ENCODE data around the gene AIPL1.

The AIPL1 gene

DNA sequence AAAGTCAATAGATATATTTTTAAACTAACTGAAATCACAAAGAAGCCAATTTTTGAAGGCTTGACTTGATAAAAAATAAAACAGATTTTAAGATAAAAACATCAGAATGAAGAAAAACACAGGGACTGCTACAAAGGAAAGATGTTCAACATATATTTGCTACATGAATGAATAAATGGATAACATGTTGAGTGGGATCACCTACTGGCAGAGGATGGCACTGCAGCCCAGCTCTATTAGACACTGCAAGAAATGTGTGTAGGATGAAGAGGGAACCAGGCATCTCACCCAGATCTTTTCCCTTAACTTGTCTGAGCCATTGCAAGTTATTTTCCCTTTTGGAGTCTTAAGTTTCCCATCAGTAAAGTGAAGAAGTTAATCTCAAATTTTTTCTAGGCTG lies 4.2 kb downstream of the AIPL1 start:
- no peak for DNase-seq (ENCODE audit: low spot score in 2 of 2)
- Histone ChIP-seq H3K9me3 (peaks cover 6% of the 10 kb centered on the region), H3K4me3 (no peak overlapping the region), H3K4me1 (no peaks in the 10 kb centered on the region), H3K27me3 (ENCODE audit: low read depth) (no peaks in the 10 kb centered on the region), H3K36me3 (replicated peaks) (no peaks in the 10 kb centered on the region)
- in situ Hi-C loops (cut with MboI; ENCODE audit: low sequenced_read_pairs) = no loop called here

DNA sequence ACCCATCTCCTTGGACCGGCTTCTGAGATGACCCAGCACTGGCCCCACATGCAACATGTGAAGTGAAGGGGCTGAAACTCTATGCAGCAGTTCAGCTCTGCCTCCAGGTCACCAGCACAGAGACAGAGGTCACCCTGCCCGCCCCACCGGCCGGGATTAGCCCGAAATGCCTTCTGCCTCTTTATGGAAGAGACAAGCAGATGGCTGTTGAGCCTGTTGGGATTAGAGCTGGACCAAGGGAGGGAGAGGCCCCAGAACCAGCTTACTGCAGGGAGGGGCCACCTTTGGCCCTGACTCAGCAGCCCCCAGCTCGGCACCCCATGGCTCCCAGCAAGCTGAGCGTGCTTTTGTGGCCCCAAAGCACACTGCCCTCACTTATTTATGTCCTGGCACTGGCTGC lies 5.7 kb downstream of the AIPL1 start:
- in situ Hi-C loops (cut with MboI; ENCODE audit: low sequenced_read_pairs) = no loop called here
- H3K4me1 ChIP-seq = no peaks in the 10 kb centered on the region
- no peak for DNase-seq (ENCODE audit: low spot score in 2 of 2)
- no peak overlapping the region for H3K4me3 ChIP-seq
- no peaks in the 10 kb centered on the region for H3K27me3 ChIP-seq (ENCODE audit: low read depth)
- H3K36me3 ChIP-seq (replicated peaks) = no peaks in the 10 kb centered on the region
- peaks cover 6% of the 10 kb centered on the region for H3K9me3 ChIP-seq

DNA sequence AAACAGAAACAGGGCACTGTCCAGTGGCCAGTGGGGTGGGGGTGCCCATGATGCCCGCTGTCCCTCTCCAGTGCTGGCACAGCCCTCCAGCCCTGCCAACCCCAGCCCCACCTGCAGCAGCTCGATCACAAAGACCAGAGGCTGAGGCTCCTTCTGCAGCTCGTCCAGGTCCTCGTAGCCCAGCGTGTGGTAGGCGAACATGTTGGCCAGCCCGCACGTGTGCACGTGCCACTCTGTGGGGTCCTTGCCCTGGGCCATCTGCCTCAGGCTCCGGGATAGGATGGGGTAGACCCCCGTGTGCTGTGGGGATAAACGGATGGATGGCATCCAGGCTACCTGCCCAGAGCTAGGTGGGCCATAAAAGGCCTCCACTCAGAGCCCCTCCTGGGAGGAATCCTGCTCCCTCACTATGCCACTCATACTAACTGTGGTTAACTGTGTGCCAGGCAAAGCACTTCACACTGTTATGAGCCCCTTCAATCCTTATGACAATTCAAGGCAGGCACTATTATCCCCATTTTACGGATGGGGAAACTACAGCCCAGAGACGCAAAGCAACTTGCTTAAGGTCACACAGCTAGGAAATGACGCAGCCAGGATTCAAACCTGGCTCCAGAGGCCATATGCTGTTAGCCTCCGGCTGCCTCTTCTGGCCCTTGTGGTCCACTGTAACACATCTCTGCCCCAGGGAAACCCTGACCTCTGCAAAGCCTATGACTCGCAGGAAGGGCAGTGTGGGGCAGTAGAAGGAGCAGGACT lies 6.5 kb downstream of the AIPL1 start:
- peaks cover 6% of the 10 kb centered on the region for H3K9me3 ChIP-seq
- no peaks in the 10 kb centered on the region for H3K27me3 ChIP-seq (ENCODE audit: low read depth)
- H3K36me3 ChIP-seq (replicated peaks) = no peaks in the 10 kb centered on the region
- no peak overlapping the region for H3K4me3 ChIP-seq
- H3K4me1 ChIP-seq = no peaks in the 10 kb centered on the region
- no peak for DNase-seq (ENCODE audit: low spot score in 2 of 2)
- in situ Hi-C loops (cut with MboI; ENCODE audit: low sequenced_read_pairs) = no loop called here

DNA sequence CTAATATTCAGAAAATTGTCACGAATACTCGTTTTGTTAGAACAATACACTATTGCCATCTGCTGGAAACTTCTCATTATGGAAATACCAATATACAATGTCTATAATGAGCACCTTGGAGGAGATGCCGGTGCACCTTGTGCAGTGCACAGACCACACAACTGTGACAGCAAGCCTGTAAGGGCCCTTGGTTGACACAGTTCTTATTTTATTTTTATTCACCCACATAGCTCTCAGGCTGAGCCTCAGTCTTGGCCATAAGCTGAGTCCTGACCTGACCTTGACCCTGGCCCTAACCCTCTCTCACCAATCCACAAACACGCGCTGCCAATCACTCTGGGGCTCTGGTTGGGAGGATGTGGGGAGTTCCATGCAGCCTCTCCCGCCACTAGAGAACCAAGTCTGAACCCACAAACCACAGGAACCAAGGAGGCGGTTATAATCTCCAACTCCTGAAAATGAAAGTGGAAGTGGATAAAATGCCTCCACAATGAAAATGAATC lies 7.6 kb downstream of the AIPL1 start:
- no peaks in the 10 kb centered on the region for H3K4me1 ChIP-seq
- H3K4me3 ChIP-seq = no peak overlapping the region
- no peak for DNase-seq (ENCODE audit: low spot score in 2 of 2)
- H3K36me3 ChIP-seq (replicated peaks) = no peaks in the 10 kb centered on the region
- in situ Hi-C loops (cut with MboI; ENCODE audit: low sequenced_read_pairs) = no loop called here
- no peaks in the 10 kb centered on the region for H3K27me3 ChIP-seq (ENCODE audit: low read depth)
- peaks cover 6% of the 10 kb centered on the region for H3K9me3 ChIP-seq

DNA sequence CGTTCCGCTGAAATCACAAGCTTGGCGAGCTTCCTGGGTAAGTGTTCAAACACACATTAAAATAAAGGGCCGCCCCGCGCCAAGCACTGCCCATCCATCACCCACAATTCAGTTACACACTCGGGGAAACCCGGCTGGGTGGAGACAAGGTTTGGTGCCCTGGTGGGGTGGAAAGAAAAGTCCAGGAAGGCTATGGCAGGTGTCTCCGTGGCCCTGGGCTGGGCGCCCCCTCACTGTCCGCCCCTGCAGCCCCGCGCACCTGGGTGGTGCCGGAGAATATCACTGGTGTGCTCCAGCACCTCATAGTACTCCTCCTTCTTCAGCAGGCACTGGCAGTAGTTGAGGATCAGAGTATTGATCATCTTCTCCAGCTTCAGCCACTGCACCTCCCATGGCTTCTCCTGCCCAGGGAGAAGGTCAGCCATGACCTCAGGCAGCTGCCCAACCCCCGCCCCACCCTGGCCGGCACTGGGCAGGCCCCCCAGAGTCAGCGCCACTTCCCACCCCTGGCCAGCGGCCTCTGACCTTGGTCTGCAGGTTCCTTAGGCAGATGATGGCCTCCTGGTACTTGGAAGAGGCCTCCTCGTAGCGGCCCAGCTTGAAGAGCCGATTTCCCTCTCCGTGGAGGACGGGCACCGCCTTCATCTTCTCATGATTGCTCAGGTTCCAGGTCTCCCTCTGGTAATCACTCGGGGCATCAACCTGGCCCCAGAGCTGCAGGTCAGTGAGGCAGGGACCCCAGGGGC lies 8.4 kb downstream of the AIPL1 start:
- H3K4me1 ChIP-seq = no peaks in the 10 kb centered on the region
- no peaks in the 10 kb centered on the region for H3K27me3 ChIP-seq (ENCODE audit: low read depth)
- in situ Hi-C loops (cut with MboI; ENCODE audit: low sequenced_read_pairs) = no loop called here
- no peak for DNase-seq (ENCODE audit: low spot score in 2 of 2)
- H3K36me3 ChIP-seq (replicated peaks) = no peaks in the 10 kb centered on the region
- peaks cover 6% of the 10 kb centered on the region for H3K9me3 ChIP-seq
- no peak overlapping the region for H3K4me3 ChIP-seq

DNA sequence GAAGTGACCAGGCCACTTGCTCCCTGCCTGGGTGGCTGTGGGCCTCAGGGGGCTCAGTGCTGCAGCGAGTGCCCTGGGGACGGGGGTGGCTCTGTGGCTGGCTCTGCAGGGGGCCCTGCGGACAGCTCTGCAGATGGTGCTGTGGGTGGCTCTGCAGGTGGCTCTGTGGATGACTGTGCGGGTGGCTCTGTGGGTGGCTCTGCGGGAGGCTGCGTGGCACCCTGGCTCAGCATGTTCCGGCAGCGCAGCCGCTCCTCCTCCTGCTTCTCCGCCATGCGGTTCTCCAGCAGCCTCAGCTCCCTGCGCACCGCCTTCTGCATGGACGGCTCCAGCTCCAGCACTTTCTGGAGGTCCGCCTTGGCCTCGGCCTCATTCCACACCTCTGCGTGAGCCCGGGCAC lies 9.5 kb downstream of the AIPL1 start:
- Histone ChIP-seq H3K36me3 (replicated peaks) (no peaks in the 10 kb centered on the region), H3K4me3 (no peak overlapping the region), H3K4me1 (no peaks in the 10 kb centered on the region), H3K9me3 (no peaks in the 10 kb centered on the region), H3K27me3 (ENCODE audit: low read depth) (no peaks in the 10 kb centered on the region)
- no peak for DNase-seq (ENCODE audit: low spot score in 2 of 2)
- in situ Hi-C loops (cut with MboI; ENCODE audit: low sequenced_read_pairs) = no loop called here

DNA sequence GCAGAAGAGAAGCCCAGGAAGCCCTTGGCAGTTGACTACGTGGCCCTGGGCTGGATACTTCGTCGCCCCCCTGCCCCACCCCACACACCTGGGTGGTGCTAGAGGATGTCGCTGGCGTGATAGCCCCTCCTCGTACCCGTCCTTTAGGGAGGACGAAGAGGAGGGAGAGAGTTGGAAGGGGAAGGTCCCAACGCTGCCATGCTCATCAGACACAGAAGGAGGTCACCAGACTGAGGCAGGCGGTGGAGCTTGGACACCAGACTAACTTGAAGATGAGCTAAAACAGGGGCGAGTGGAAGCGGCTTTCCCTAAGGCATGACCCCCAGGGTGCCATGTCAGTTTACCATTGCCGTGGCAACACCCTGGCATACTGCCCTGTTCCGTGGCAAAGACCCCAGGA lies 11.0 kb downstream of the AIPL1 start:
- no peaks in the 10 kb centered on the region for H3K9me3 ChIP-seq
- no peaks in the 10 kb centered on the region for H3K27me3 ChIP-seq (ENCODE audit: low read depth)
- no peak overlapping the region for H3K4me3 ChIP-seq
- in situ Hi-C loops (cut with MboI; ENCODE audit: low sequenced_read_pairs) = loop anchor here (5.0 kb wide), 1 partner anchor 837 kb away; no protein-coding TSS in a partner anchor
- no peaks in the 10 kb centered on the region for H3K4me1 ChIP-seq
- no peaks in the 10 kb centered on the region for H3K36me3 ChIP-seq (replicated peaks)
- DNase-seq (ENCODE audit: low spot score in 2 of 2) = no peak

DNA sequence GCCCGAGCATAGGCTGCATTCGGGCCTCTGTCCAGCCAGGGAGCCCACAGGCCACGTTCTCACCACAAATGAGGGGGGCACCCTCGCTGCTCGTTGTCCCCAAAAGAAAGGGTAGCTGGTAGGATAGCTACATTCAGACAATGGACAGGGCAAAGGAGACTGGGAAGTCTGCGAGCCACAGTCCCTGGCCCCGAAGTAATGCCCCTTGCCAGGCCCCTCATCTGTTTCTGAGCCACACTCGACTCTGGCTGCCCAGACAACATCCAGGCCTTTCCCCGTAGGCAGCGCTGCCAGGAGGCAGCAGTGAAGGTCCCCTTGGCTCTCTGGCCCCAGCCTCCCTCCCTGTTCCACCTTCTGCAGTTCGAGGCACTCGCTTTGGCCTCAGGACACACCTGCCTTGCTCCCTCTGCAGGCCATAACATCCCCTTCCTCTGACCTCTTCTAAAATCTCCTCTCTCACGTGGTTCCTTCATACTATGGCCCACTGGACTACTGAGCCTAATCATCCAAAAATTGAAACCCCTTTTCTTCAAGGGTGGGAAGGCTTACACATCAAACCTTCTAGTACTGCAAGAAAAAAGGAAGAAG lies 12.2 kb downstream of the AIPL1 start:
- Histone ChIP-seq H3K36me3 (replicated peaks) (no peaks in the 10 kb centered on the region), H3K4me3 (no peak overlapping the region), H3K9me3 (no peaks in the 10 kb centered on the region), H3K4me1 (no peaks in the 10 kb centered on the region), H3K27me3 (ENCODE audit: low read depth) (no peaks in the 10 kb centered on the region)
- no peak for DNase-seq (ENCODE audit: low spot score in 2 of 2)
- in situ Hi-C loops (cut with MboI; ENCODE audit: low sequenced_read_pairs) = loop anchor here (5.0 kb wide), 1 partner anchor 835 kb away; no protein-coding TSS in a partner anchor

DNA sequence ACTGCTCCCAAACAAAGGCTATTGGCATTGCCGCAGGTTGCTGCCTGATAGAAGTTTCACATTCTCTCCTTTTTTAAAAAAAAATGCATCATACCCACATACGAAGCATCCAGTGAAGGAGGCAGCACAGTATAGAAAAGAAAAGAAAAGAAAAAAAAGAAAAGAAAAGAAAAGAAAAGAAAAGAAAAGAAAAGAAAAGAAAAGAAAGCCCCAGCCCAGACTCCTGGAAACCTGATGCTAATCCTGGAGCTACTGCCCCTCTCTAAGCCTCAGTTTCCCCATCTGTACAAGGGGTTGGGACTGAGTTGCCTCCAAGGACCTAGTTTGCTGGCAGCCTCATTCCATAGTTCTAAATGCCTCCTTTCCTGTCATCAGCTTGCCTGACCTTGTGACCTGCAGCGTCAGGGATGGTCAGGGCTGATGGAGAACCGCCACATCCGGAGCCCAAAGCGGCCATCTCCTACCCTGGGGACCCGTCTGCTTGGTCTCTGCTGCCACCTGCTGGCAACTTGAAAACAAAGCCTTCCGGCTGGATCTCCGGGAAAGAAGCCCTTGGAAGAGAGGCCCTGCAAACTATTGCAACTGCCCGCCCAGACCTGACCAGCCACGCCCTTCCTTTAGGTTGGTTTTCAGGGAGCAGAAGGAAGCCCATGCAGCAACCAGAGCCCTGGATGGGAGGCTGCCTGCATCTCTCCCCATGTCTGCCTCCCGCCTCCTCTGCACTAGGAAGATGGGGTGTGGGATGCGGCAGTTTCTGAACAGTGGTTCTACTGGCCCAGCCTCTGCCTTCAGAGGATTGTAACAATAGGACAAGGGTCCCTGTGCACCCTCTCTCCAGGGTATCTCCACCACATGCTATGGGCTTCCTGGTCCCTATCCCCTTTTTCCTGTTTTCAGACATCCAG lies 13.0 kb downstream of the AIPL1 start:
- in situ Hi-C loops (cut with MboI; ENCODE audit: low sequenced_read_pairs) = loop anchor here (5.0 kb wide), 1 partner anchor 835 kb away; no protein-coding TSS in a partner anchor
- no peaks in the 10 kb centered on the region for H3K36me3 ChIP-seq (replicated peaks)
- DNase-seq (ENCODE audit: low spot score in 2 of 2) = peak; percentile 70 to 88
- H3K4me1 ChIP-seq = no peaks in the 10 kb centered on the region
- no peaks in the 10 kb centered on the region for H3K9me3 ChIP-seq
- no peak overlapping the region for H3K4me3 ChIP-seq
- no peaks in the 10 kb centered on the region for H3K27me3 ChIP-seq (ENCODE audit: low read depth)

DNA sequence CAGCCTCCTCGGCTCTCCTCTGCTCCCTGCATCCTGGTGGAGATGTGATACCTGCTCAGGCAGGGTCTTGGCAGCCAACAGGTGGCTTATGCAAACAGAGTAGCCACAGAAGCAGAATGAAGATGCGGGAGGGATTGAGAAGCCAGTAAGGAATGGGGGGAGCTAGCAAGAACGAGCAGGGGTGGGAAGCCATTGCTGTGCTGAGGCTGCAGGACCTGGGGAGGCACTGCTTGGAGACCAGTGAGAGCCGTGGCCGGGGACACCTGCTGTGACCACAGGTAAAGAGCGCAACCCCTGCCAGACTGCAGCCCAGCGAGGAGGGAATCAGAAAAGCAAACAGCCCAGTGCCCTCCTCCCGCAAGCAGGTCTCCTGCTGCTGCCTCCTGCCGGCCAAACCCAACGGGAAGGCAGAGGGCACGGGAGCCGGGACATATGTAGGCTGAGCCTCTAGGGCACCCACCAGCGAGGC lies 14.7 kb downstream of the AIPL1 start:
- DNase-seq (ENCODE audit: low spot score in 2 of 2) = peak in 1 of 2 experiments; percentile 48
- no peaks in the 10 kb centered on the region for H3K9me3 ChIP-seq
- no peaks in the 10 kb centered on the region for H3K27me3 ChIP-seq (ENCODE audit: low read depth)
- no peaks in the 10 kb centered on the region for H3K4me1 ChIP-seq
- H3K36me3 ChIP-seq (replicated peaks) = no peaks in the 10 kb centered on the region
- H3K4me3 ChIP-seq = no peak overlapping the region
- in situ Hi-C loops (cut with MboI; ENCODE audit: low sequenced_read_pairs) = loop anchor here (5.0 kb wide), 1 partner anchor 833 kb away; no protein-coding TSS in a partner anchor

DNA sequence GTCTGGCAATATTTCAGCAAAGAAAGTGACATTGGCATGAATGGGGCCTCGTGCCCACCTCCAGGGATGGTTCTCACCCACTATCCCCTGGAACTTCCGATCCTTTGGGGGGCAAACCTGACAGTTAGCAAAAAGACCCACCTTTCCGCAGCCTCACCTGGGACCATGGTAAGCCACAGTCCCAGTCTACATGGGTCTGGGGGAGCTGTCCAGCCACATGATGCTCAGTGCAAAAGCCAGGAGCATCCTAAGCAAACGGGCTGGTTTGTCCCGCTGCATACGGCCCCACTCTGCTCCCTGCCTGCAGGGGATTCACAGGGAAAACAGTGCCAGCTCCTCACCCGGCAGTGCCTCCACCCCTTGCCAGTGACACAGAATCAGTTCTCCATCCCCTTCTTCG lies 19.3 kb downstream of the AIPL1 start:
- Histone ChIP-seq H3K9me3 (no peaks in the 10 kb centered on the region), H3K4me1 (no peaks in the 10 kb centered on the region), H3K27me3 (ENCODE audit: low read depth) (no peaks in the 10 kb centered on the region), H3K4me3 (no peak overlapping the region), H3K36me3 (replicated peaks) (no peaks in the 10 kb centered on the region)
- in situ Hi-C loops (cut with MboI; ENCODE audit: low sequenced_read_pairs) = no loop called here
- DNase-seq (ENCODE audit: low spot score in 2 of 2) = no peak

DNA sequence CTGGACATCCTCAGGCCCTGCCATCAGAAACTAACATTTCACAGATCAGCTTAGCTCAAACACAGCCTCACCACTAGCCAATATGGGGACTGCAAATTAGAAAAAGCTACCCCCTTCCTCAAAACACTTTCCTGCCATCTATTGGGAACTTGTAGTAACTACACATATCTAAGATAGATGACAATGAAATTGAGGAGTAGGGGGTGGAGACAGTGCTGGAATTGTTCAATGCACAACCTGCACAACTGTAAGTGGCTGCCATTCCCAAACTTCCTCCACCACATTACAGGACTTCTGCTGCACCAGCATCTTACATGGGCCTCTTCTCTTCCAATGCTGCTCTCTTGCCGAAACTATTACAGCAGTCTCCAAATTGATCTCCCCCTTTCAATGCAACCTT lies 21.9 kb downstream of the AIPL1 start:
- no peaks in the 10 kb centered on the region for H3K27me3 ChIP-seq (ENCODE audit: low read depth)
- no peaks in the 10 kb centered on the region for H3K9me3 ChIP-seq
- DNase-seq (ENCODE audit: low spot score in 2 of 2) = peak in 1 of 2 experiments; percentile 34
- H3K4me1 ChIP-seq = no peaks in the 10 kb centered on the region
- H3K36me3 ChIP-seq (replicated peaks) = no peaks in the 10 kb centered on the region
- no peak overlapping the region for H3K4me3 ChIP-seq
- in situ Hi-C loops (cut with MboI; ENCODE audit: low sequenced_read_pairs) = no loop called here

DNA sequence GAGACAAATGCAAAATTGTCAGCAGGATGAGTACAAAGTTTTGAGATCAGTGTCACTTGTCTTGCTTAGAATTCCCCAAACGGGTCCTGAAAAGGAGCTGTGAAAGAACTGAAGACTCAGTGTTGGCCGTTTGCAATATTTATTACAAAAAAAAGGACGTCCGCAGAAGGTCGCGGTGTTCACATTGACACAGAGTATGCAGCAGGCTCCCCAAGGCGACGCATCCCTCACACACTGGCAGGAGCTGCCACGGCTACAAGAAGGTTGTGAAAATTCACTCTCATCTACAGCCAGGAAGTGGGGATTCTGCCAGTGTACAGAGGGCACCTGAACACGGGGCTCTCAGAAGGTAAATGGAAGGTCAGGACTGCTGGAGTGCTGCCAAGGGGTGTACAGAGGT lies 26.2 kb downstream of the AIPL1 start:
- DNase-seq (ENCODE audit: low spot score in 2 of 2) = no peak
- Histone ChIP-seq H3K27me3 (ENCODE audit: low read depth) (no peaks in the 10 kb centered on the region), H3K36me3 (replicated peaks) (no peaks in the 10 kb centered on the region), H3K4me1 (no peaks in the 10 kb centered on the region), H3K4me3 (no peak overlapping the region), H3K9me3 (no peaks in the 10 kb centered on the region)
- in situ Hi-C loops (cut with MboI; ENCODE audit: low sequenced_read_pairs) = no loop called here

All from HAP-1 (cell line).